Activated CD8-positive, alpha-beta memory T cell treated with anti-CD3 and anti-CD28 coated beads, Interleukin-2, amount 10 ng/mL, durations not matched to agents 7 days and 5 days (primary cell): ENCODE results near the gene OPCML. TPM values are rescaled to one million over a fixed set of nuclear protein-coding genes. Genes with fewer than 3 reads are reported as not detected.
"Not testable (repeated sequence)": the region's sequence is repeated elsewhere in the genome, so short reads cannot be mapped to it uniquely, and the experiment has no call there.

Experiments
- ATAC-seq: fragments of 150-1000 bp; cut with Tn5 transposase; one replicate; pipeline ENCODE4 v1.10.0; 2021; ENCODE audit warnings: moderate library complexity
- CTCF ChIA-PET: fragments of 350-600 bp; sonication (Branson Sonifier 250); formaldehyde crosslinking; loops from one replicate; lab custom pipeline; 2021; ENCODE audit warnings: antibody characterized with exemption; lab: Charles Lee
- DNase-seq: peaks from one replicate; pipeline ENCODE4 v3.0.0-alpha.2; 2020
- H3K27ac Mint-ChIP-seq: one replicate; pipeline ENCODE4 v1.8.0; 2021; ENCODE audit warnings: mild to moderate bottlenecking, mixed read lengths
- H3K27me3 Mint-ChIP-seq: one replicate; pipeline ENCODE4 v1.8.0; 2021; ENCODE audit warnings: mixed read lengths
- H3K36me3 Mint-ChIP-seq: one replicate; pipeline ENCODE4 v1.8.0; 2021; ENCODE audit warnings: mild to moderate bottlenecking, mixed read lengths
- H3K4me1 Mint-ChIP-seq: one replicate; pipeline ENCODE4 v1.8.0; 2021; ENCODE audit warnings: mixed read lengths
- H3K4me3 Mint-ChIP-seq: one replicate; pipeline ENCODE4 v1.8.0; 2021; ENCODE audit warnings: mild to moderate bottlenecking, moderate library complexity, mixed read lengths
- H3K9me3 Mint-ChIP-seq: one replicate; pipeline ENCODE4 v1.8.0; 2022; ENCODE audit warnings: low read depth, mixed read lengths
- total RNA-seq, 2 experiments: library from RNA; stranded (reverse); gene quantifications; one replicate each; pipeline ENCODE4 v1.2.3, GENCODE V29; 2021

OPCML gene
- total RNA-seq, 2 experiments from 2014 or later: not detected

DNA sequence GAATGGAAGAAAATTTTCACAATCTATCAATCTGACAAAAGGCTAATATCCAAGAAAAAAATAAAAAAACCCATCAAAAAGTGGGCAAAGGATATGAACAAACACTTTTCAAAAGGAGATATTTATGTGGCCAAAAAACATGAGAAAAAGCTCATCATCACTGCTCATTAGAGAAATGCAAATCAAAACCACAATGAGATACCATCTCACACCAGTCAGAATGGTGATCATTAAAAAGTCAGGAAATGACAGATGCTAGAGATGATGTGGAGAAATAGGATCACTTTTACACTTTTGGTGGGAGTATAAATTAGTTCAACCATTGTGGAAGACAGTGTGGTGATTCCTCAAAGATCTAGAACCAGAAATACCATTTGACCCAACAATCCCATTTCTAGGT is 1162.2 kb downstream of the OPCML start:
- DNase-seq, H3K4me3 Mint-ChIP-seq, H3K4me1 Mint-ChIP-seq, H3K9me3 Mint-ChIP-seq, H3K27ac Mint-ChIP-seq, H3K36me3 Mint-ChIP-seq, ATAC-seq, CTCF ChIA-PET: not testable (repeated sequence)
- peaks cover 43% of the 10 kb centered on the region for H3K27me3 Mint-ChIP-seq

DNA sequence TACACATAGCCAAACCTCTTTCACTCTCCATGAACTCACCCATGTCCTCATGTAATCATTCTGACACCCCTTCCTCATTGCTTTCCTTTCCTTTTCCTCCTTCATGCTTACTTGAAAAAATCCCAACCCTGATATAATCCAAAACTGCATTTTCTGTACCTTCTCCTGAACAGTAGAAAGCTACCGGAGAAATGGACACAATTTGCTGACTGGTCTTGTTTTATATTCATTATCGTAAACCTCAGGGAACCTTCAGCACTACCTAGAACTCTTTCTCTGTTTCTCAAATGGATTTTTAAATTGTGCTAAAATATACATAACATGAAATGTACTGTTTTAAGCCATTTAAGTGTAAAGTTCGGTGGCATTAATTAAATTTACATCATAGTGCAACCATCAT is 1165.0 kb downstream of the OPCML start:
- no peak overlapping the region for H3K27ac Mint-ChIP-seq
- H3K36me3 Mint-ChIP-seq: peaks cover 7% of the 10 kb centered on the region
- no peak overlapping the region for H3K4me3 Mint-ChIP-seq
- peaks cover 7% of the 10 kb centered on the region for H3K4me1 Mint-ChIP-seq
- CTCF ChIA-PET: interaction anchor here (1.0 kb wide), 1 partner anchor 55 kb away, joined by 3 read pairs; no protein-coding TSS in a partner anchor
- H3K9me3 Mint-ChIP-seq: peaks cover 5% of the 10 kb centered on the region
- peaks cover 48% of the 10 kb centered on the region for H3K27me3 Mint-ChIP-seq
- DNase-seq: no peak
- ATAC-seq: no peak

DNA sequence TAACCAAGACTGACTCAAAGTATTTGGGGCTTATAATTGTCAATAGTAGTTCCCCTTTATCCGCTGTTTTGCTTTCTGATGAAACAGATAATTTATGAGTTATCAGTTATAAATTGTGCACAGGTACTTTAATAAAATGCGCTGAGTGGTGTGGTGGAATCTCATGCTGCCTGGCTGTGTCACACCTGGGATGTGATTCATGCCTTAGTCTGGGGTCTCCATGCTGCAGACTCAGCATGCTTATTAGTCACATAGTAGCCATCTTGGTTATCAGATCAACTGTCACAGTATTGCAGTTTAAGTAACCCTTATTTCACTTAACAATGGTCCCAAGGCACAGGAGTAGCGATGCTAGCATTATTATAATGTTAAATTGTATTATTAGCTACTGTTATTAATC is 1166.7 kb downstream of the OPCML start:
- peaks cover 42% of the 10 kb centered on the region for H3K27me3 Mint-ChIP-seq
- H3K4me1 Mint-ChIP-seq: peaks cover 10% of the 10 kb centered on the region
- peaks cover 5% of the 10 kb centered on the region for H3K9me3 Mint-ChIP-seq
- peaks cover 12% of the 10 kb centered on the region for H3K36me3 Mint-ChIP-seq
- CTCF ChIA-PET: no interaction called here
- ATAC-seq (no peak), DNase-seq (no peak)
- no peak overlapping the region for H3K27ac Mint-ChIP-seq
- no peak overlapping the region for H3K4me3 Mint-ChIP-seq
